Measurements from ENCODE around the gene PARVA.

The PARVA gene

DNA sequence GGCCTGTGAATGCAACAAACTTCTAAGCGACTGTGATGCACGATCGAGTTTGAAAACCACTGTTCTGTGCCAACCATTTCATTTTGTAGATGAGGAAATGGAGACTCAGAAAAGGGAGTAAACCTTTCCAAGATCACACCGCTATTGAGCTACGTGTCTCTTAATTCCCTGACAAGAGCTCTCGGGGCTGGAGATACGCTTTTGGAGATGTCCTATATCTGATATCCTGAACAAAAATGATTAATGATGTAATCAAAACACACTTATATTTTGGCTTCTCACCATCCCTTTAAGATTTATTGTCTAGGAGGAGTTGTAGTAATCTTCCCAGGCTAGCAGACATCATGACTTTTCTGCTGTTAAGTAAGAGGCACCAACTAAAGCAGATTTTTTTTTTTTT is 1.7 kb upstream of the PARVA start:
- in situ Hi-C loops (cut with HindIII; ENCODE audit: low sequenced_read_pairs) = loop anchor here (5.0 kb wide), 1 partner anchor 77 kb away; no protein-coding TSS in a partner anchor

DNA sequence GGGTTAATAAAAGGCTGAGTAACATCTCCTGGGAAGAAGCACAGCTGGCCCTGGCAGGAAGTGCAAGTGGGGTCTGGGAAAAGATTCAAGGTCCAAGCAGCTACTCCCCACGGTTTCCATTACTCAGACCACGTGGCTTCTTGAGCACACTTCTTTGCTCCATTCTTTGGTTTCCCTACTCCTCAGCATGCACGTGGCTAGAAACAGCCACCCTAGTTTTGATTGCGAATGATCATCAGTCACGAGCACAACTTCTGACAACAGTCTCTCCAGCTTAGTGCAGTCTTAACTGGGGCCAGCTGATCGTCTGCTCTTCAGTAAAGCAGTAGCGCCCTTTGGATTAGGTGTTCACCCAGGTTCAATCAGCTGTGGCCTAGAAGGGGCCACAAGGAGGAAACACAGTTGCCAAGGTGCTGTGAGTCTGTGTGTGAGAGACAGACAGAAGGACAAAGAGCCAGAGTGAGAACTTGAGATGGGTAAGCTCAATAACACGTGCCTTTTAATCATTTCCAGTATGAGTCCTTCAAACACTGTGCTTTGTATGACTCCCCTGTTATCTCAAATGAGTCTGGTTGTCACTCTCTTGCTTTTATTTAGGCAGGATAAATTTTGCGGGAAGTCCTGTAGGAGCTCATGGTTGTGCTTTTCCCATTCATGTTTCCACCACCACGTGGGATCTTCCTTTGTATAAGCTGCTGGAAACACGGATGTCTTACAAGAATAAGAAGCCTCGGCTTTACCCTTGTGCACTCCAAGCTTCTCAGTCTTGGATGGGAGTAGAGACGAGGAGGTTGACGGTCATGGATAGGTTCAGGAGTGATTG is 901 bp upstream of the PARVA start:
- in situ Hi-C loops (cut with HindIII; ENCODE audit: low sequenced_read_pairs) = loop anchor here (5.0 kb wide), 1 partner anchor 76 kb away; no protein-coding TSS in a partner anchor

DNA sequence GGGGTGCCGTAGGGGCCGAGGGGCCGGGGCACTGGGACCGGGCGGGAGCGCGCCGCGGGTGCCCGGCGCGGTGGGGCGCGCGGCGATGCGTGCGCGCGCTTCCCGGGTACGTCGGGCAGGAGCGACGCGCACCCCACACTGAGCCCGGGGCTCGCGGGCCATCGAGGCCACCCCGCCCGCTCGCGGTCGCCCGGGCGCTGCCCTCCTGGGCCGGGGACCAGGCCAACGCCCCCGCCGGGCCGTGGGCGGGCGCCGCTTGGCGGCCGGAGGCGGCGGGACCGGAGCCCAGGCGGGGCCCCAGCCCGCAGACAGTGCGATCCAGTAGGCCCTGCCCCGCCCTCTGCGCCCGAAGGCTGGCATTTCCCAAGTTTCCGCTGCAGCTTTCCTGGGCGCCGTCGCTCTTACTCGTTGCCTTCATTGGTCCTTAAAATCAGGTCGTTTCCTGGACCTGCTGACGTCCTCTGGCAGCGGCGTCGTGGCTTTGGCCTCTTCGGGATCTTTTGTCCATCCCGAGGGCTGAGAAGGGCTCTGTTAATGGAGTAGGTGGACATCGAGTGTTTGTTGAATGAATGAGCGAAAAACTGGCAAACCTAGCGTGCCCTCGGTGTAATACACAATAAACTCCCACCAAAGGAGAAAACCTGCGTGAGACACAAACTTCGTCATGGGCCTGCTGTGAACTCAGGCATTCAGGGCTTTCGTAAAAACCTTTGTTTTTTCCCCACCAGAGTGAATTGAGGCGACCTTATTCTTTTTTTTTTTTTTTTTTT is 638 bp downstream of the PARVA start:
- in situ Hi-C loops (cut with HindIII; ENCODE audit: low sequenced_read_pairs) = loop anchor here (5.0 kb wide), 1 partner anchor 74 kb away; no protein-coding TSS in a partner anchor

DNA sequence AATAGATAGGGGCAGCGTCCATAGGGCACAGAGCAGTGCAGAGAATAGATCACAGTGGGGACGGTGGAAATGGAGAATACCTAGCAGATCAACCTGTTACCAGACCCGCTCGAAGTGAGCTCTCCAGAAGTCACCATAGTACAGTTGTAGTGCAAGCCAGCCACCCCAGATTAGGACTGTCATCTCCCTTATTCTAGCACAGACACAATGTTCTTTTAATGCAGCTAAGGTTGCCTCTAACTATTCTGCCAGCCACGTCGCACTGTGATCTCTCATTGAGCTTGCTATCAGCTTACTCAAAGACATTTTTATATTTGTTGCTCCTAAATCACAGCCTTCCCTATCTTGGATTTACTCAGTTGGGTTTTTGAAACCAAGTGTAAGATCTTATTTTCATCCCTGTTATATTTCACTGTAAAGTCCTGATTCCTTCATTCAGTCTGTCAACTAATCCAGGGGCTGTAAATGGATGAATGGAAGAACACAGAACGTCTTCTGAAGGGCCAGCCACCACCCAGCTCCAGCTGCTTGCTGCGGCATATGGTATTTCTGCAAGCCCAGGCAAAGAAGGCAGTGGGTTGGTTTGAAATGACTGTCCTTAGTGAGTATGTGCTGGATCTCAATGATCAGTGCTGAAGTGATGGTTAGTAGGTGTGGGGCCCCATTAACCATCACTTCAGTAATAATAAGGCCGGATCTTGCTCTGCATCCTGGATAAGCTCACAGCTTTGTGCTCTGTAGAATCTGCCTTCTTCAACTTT is 3.4 kb downstream of the PARVA start:
- in situ Hi-C loops (cut with HindIII; ENCODE audit: low sequenced_read_pairs) = no loop called here

DNA sequence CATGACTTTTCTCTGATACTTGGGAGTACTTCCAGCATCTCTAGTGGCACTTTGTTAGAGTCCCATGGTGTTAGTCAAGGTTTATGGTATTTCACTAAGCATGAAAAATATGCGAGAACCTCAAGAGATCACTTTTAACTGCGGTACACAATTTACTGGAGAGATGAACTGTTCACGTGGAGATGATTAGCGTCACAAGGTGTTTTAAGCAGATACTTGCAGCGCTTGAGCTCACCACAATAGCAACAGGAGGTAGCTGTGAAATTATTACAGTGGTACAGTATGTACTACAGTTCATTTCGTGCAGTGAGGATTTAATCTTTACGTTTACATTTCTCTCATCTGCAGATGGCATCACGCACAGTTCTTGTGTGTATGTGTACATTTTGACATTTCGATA is 4.5 kb downstream of the PARVA start:
- in situ Hi-C loops (cut with HindIII; ENCODE audit: low sequenced_read_pairs) = no loop called here

DNA sequence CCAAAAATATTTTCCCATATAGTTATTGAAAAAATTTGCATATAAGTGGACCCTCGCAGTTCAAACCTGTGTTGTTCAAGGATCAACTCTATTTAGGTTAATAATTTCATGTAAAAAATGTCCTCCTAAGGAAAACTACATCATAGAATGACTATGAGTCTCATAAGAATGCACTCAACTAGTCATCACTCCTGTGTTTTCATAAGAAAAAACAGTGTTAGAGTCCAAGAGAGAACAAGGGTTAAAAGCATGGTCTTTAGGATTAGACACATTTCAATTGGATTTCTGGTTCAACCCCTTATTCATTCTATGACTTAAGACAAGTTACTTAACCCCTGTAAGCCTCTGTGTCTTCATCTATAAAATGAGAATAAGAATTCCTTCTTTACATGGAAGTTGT is 5.1 kb downstream of the PARVA start:
- in situ Hi-C loops (cut with HindIII; ENCODE audit: low sequenced_read_pairs) = no loop called here

DNA sequence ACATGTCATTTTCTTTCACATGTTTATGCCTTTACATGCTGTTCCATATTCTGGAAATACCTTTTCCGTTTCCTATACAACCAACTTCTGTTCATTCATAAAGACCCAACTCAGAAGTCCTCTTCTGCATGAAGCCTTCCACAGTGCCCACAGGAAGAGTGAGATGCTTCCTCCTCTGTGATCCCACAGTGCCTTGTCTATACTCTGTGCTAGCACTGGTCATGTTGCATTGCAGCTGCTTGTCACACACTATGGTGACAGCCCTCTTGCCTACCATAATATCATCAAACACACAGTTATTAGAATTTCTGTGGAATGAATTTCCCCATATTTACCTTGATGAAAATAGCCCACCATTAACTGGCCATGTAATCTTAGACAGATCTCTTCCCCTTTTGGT is 8.9 kb downstream of the PARVA start:
- in situ Hi-C loops (cut with HindIII; ENCODE audit: low sequenced_read_pairs) = no loop called here

DNA sequence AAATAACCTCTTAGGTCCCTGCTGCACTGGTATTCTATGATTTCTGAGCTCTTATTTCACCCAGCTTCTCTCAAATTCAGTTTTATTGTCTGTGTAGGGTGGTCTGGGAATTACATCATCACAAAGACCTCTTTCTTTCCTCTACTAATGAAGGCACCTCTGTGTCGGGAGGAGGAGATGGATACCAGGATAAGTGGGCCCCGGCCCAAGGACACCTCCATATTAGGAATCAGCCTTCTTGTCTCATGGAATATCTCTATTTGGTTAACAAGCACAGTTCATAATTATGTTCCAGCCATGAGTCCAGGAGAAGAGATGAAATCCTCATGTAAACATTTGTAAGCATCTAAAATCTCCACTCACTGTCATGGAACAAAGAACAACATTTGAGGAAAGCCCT is 9.4 kb downstream of the PARVA start:
- in situ Hi-C loops (cut with HindIII; ENCODE audit: low sequenced_read_pairs) = no loop called here

DNA sequence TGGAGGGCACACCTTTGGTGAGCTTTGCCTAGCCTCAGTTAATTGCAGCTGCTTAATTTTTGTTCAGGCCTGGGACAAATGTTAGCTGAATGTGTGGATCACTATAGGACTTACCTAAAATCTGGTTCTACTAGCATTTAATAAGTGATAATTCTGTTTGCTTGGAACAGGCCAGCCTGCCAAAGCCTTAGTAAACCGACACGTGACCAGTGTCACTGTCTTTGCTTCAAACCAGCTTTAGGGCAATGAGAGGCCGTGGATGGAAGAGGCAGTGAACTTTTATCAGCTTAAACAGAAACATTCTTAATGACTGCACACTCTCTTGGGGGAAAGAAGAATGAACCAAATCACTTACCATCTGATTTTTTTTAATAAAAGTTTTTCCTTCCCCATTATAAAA is 10.8 kb downstream of the PARVA start:
- in situ Hi-C loops (cut with HindIII; ENCODE audit: low sequenced_read_pairs) = no loop called here

DNA sequence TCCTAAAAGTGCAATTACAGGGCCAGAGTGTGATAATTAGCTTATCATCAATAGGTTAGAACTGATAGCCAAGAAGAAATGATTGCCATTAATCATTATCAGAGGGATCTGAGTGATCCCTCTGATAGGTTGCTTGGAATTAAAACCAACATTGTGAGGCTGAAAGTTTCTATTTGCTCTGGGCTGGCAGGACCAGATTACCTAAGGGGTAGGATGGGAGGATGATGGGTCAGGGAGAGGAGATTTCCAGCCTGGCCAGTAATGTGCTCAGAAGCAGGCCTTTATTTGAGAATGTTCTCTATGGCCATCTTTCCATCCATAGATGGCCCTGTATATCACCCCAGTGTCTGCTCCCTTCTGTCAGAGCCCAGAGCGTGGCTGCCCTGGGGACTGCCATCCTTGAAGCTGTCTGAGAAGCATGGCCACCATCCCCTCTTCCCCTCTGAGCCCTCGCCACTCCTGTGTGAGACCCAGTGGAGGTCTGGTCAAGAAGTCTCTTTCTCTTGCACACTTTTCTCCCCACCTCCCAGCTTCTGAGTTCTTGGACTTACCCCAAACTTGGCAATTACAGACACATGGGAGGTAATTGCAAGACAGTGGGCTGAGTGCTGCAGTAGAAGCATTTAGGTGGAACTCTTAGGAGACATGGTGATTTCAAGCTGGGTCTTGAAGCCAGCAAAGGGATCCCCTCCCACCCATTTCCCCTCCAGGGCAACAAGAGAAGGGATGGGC is 11.7 kb downstream of the PARVA start:
- in situ Hi-C loops (cut with HindIII; ENCODE audit: low sequenced_read_pairs) = no loop called here

DNA sequence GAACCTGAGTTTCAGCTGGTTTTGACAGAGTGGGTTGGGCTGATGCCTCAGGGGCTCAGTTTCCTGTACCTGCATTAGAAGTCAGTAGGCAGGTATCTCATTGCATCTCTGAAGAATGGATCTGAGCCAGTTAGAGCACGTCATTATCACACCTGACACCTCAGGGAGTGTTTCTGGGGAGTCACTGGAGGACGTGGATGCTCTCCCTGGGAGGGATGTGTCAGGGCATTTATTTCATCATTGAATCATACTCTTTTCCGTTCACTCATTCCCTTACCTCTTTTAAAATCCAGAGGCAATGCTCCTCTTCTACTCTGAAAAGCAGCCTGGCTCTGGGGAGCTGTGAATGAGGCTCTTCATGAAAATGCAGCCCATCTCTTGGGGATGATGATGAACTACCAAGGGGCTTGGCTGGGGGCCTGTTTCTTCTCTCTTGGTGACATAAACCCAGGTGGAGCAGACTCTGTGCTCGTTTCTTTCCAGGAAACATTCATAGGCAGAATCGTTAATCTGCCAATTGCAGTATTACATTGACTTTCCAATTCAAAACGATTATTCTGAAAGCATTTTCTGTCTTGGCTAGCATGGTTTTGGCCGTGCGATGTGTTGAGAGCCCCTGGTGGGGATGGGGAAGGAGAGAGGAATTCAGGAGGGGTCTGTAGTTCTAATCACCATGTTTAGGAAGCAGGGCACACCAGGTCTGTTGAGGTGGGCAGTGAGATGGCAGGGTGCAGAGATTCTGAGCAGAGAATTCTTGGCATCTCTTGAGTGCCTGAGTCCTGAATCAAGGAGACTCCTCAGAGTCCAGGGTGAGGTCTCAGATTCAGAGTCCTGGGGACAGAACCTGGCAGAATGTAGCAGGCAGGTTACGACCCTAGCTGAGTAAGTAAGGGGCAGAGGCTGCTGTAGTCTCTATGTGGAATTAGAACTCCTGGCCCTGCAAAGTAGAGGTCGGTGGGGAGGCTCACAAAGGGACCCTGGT is 12.6 kb downstream of the PARVA start:
- in situ Hi-C loops (cut with HindIII; ENCODE audit: low sequenced_read_pairs) = no loop called here

DNA sequence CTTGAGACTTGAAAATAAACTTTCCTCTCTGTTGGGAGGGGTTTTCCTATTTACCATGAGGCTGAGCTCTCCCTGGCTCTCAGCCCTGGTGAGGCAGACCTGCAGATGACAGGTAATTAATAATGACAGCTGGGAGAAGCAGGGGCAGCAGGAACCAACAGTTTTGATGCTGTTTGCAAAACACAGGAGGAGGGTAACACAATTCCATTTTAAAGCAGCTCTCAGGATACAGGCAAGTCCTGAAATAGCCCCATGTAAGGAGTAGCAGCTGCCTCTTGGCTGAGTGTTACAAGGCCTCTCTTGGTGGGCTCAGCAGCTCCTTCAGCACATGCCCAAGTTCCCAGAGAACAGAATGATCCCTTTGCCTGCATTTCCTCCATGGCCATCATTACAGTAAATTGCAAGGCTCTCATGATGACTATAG is 13.3 kb downstream of the PARVA start:
- in situ Hi-C loops (cut with HindIII; ENCODE audit: low sequenced_read_pairs) = no loop called here

DNA sequence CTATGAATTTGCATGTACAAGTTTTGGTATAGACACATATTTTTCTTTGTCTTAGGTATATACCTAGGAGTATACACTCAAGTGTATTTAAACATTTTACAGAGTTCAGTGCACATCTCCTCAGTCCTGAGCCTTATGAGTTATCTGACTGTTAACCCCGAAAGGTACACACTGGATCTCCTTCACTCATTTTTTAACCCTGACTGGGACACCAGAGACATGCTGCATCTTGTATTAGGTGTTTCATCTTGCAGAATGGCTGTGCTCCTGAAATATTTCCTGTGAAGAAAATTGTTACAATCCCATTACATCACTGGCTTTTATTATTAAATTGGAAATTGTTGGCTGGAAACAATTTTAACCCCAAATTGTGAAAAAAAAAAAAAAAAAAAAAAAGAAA is 15.3 kb downstream of the PARVA start:
- in situ Hi-C loops (cut with HindIII; ENCODE audit: low sequenced_read_pairs) = no loop called here

DNA sequence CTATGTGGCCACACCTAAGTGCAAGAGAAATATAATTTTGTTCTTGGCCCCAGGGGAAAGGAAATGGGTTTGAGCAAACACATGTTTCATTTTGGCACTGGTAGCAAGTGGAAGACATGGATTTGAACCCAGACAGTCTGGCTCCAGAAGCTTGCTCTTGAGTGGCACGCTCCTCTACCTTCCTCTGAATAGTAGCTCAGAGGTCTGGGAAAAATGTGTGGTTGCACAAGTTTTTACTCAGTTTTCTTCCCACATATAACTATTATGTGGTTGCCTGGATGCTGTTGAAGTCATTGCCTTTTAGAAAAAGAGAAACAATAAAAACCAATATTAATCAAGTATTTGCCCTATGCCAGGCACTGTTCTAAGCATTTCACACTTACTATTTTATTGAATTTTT is 16.3 kb downstream of the PARVA start:
- in situ Hi-C loops (cut with HindIII; ENCODE audit: low sequenced_read_pairs) = no loop called here

DNA sequence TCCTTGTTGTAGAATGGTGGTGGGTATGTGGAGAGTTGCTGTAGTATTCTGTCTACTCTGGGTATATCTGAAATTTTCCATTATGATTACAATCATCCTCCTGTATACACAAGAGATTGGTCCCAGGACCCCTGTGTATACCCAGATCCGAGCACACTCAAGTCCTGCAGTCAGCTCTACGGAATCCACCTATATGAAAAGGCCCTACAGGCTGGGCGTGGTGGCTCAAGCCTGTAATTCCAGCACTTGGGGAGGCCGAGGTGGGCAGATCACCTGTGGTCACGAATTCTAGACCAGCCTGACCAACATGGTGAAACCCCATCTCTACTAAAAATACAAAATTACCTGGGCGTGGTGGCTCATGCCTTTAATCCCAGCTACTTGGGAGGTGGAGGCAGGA is 17.2 kb downstream of the PARVA start:
- in situ Hi-C loops (cut with HindIII; ENCODE audit: low sequenced_read_pairs) = no loop called here

DNA sequence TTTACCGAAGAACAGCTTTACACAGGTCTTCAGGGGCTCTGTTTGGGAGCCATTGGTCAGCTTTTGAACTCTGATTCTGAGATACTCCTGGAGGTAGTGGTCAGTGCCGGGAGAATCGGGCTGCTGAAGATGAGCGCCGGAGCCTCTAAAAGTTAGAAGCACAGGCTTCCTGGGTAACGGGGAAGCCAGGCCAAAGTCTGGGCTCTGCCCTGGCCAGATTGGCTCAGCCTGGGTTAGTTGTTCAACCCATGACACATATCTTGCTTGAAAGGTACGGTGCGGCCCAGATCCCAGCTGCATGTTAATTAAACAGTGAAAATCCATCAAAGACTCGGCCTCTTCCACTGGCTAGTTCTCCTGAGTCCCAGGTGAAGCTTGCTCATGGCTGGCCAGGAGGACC is 18.0 kb downstream of the PARVA start:
- in situ Hi-C loops (cut with HindIII; ENCODE audit: low sequenced_read_pairs) = no loop called here

DNA sequence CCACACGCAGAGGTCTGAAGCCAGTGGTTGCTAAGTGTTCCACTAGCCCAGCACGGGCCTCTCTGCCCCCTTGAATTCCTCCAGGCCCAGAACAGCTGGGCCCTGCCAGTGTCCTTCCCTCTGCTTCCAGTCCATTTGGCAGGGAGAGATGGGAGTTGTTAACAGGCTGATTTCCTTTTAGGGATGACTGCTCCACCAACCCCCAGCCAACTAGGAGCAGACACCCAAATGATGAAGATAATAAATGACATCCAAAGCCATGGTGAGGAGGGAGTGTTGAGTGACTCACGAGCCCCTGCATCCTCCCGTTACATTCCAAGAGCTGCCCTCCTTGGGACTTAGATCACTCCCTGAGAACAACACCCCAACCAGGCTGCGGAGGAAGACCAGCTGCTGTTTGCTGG is 20.6 kb downstream of the PARVA start:
- in situ Hi-C loops (cut with HindIII; ENCODE audit: low sequenced_read_pairs) = no loop called here

DNA sequence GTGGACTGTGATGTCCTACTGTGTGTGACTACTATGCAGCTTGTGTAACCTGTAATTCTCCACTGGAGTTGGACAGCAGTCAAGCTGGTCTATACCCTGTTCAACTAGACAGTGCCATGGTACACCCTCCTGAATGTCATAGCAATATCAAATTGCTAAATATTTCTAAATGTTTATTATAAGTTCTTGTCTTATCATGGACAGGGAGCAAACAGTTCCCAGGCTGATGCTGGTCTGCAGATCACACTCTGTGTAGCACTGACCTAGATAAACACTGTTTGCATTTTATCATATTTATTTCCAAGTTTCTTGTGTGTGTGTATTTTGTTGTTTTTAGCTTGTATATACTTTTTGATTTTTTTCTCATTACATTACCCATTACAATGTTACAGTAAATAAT is 22.0 kb downstream of the PARVA start:
- in situ Hi-C loops (cut with HindIII; ENCODE audit: low sequenced_read_pairs) = no loop called here

DNA sequence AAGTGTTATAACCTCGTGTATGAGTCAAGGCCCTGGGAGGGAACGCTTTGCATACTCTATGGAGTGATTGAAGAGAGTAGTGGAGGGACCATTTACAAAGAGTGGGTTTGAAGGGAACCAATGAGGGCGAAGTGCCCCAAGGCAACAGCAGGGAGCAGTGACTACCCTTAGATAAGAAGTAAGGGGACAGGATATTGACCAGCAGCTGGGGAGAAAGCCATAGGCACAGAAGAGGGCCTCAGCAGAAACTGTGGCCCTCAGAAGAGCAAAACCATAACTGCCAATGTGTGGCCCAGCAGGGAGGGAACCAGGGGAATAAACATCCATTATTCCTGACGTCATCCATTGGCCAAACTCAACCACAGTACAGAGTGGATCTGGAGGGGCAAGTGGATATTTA is 24.7 kb downstream of the PARVA start:
- in situ Hi-C loops (cut with HindIII; ENCODE audit: low sequenced_read_pairs) = no loop called here

DNA sequence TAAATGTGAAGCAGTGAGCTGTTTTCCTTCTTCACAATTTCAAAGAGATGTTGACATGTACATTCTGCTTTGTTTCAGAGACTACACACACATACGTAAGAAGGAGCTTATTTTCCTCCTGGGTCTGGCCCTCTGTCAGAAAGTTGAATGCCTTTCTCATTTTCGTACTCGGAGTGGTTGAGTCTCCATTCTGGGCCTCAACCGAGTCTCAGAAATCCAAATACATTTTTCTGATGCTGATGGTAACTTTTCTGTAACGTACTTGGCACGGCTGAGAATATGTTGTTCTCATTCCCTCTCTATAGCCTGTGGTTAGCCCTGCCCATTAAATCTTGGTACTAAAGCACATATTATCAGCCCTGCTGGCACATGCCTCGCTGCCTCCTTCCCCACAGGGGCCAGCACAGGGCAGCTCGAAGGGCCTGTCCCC is 25.3 kb downstream of the PARVA start:
- in situ Hi-C loops (cut with HindIII; ENCODE audit: low sequenced_read_pairs) = no loop called here

All from endothelial cell of hepatic sinusoid (primary cell).